GM12801 (cell line): Measurements from ENCODE around the gene ASB2.

Experiments used
- CTCF ChIP-seq: IDR thresholded peaks from one replicate; pipeline ENCODE4 v1.5.1; 2011; ENCODE audit warnings: control low read depth; ENCODE audit not compliant: insufficient read length; ENCODE audit errors: extremely low read depth

Gene ASB2

GRCh38 chr14:93993382-93993781, 17.0 kb upstream of the ASB2 start:
- no peak for TF ChIP-seq CTCF

GRCh38 chr14:93991649-93992048, 15.3 kb upstream of the ASB2 start:
- TF ChIP-seq CTCF = no peak

- TF ChIP-seq CTCF = no peak
Observed at GRCh38 chr14:93991212-93991611, 14.8 kb upstream of the ASB2 start.

- TF ChIP-seq CTCF = no peak
Observed at GRCh38 chr14:93989939-93990338, 13.6 kb upstream of the ASB2 start.

GRCh38 chr14:93987815-93988476, 11.6 kb upstream of the ASB2 start:
- TF ChIP-seq CTCF = no peak

- no peak for TF ChIP-seq CTCF
Observed at GRCh38 chr14:93987376-93987775, 11.0 kb upstream of the ASB2 start.

GRCh38 chr14:93986955-93987354, 10.6 kb upstream of the ASB2 start:
- TF ChIP-seq CTCF = no peak
